Hippocampal formation (tissue), 2 donors: Measurements from ENCODE around the gene TGFBR2.
"Not testable (repeated sequence)": the region's sequence is repeated elsewhere in the genome, so short reads cannot be mapped to it uniquely, and the experiment has no call there.

Source experiments
- DNase-seq, 2 donors: peaks; one replicate each; lab custom pipeline; 2025; lab: John Stamatoyannopoulos, UW

TGFBR2 gene

GRCh38 chr3:30619318-30619717 lies 12.9 kb downstream of the TGFBR2 start:
- DNase-seq: no peak

- DNase-seq: no peak
Observed at GRCh38 chr3:30620402-30621360, 14.3 kb downstream of the TGFBR2 start.

GRCh38 chr3:30621576-30621975 lies 15.2 kb downstream of the TGFBR2 start:
- DNase-seq: no peak

DNA sequence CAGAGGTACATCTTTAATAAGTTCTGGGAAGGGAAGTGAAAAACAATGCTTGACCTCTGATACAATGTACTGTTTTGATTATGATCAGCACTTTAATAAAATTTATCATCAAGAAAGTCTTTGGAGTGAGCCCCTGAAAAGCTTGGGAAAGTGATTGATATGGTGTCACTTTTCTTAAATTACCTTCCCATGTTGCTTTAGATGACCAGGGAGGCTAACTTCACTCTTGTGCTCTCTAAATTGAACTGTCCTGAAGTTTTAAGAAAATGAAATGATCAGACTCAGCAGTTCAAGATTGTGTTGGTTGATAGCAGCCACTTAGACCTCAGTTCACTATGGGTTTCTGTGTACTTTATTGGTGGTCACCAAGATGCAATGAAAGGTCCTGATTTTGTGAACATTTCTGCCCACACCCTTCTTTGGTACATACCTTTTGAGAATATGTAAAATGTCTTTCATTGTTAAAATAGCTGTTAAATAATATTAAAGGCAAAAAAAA lies 15.7 kb downstream of the TGFBR2 start:
- DNase-seq: no peak

DNA sequence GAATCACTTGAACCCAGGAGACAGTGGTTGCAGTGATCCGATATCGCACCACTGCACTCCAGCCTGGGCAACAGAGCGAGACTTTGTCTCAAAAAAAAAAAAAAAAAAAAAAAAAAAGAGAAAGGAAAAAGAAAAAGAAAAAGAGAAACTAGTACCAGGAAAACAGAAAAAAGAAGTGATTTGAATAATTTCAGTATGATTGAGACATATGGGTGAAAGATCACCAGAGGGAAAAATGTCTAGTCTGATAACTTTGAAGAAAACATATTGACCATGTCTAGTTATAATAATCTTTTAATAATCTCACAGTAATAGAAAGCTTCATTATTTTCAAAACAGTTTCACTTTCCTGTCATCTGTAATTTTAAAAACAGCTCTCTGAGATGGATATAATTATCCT lies 16.4 kb downstream of the TGFBR2 start:
- no peak for DNase-seq

GRCh38 chr3:30623351-30623750 lies 16.9 kb downstream of the TGFBR2 start:
- no peak for DNase-seq

- not testable (repeated sequence) for DNase-seq
Observed at GRCh38 chr3:30624480-30624879, 18.1 kb downstream of the TGFBR2 start.

DNA sequence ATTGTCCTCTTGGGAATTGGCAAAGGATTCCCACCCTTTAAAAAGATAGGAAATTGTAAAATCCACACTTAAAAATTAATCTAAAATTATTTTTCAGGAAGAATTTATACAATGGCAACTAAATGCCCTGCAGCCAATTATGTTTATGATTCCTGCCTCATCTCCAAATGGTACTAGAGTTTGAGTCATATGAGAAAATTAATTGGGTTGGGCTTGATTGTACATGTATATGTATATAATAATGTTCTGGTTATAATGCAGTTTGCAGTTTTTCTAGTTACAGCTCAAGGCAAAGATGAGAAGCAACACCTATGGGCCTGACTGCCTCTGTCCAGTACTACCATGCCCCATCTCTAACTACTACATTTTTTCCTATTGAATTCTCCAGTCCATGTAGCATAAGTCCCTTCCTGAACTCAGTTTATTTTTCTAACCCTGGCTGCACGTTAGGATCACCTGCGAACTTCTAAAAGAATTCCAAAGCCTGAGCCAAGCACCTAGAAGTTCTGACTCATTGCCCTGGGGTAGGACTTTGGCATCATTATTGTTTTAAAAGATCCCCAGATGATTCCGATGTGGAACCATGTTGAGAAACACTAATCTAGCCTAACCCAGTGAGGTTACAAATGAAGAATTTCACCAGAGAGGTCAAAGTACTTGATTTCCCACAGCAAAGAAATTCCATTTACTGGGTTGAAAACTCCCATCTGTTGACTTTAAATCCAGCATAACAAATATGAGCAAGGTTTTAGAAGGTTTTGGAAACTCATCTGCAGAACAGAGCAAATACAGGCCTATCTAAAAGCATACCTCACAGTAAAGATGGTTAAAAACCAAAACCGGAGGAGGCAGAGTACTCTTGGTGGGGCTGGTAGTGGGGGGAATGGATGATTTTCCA lies 19.4 kb downstream of the TGFBR2 start:
- DNase-seq: no peak

GRCh38 chr3:30626443-30627180 lies 20.2 kb downstream of the TGFBR2 start:
- no peak for DNase-seq

- no peak for DNase-seq
Observed at GRCh38 chr3:30628205-30628900, 22.0 kb downstream of the TGFBR2 start.

DNA sequence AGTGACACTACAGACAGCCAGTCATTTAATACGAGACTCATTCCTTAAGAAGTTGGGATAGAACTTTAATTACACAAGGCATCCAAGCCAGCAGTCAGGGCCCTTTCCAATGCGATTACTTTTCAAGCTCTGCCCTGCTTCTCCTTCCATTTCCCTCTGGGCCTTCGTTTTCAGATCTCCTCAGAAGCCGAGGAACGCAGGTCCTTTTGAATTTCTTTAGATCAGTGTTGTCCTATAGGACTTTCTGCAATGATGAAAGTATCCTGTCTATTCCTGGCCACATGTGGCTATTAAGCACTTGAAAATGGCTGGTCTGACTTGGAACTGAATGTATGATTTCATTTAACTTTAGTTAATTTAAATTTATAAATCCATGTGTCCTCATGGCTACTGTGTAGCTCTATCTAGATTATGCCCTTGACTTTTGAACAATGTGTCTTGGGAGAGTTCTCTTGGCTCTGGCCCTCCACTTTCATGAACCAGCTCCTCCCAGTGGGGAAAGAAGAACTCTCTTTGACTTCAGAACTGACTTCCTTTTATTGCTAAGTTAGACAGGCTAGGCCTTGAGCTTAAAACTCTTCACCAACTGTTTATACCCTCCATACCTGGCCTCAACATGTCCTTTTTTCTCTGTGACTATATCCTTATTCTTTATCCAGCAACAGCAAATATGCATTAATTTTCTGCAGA lies 22.6 kb downstream of the TGFBR2 start:
- DNase-seq: peak in 1 of 2 donors; percentile 9

DNA sequence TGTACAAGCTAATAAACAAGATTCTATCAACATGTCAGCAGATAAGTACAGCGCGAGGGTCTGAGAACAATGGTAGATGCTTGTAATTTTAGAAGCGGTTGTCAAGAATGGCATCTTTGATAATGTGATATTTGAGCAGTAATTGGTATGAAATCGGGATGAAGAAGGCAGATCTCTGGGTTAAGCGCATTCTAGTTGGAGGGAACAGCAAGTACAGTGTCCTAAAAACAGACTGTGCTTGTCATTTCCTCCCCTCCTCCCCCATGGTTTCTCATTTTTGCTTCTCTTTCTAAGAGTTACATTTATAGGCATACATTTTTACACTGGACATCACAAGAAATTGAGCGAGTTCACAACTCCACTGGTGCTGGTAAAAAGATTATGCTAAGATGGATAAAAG lies 23.3 kb downstream of the TGFBR2 start:
- DNase-seq: no peak

- DNase-seq: no peak
Observed at GRCh38 chr3:30630238-30631030, 24.0 kb downstream of the TGFBR2 start.

DNA sequence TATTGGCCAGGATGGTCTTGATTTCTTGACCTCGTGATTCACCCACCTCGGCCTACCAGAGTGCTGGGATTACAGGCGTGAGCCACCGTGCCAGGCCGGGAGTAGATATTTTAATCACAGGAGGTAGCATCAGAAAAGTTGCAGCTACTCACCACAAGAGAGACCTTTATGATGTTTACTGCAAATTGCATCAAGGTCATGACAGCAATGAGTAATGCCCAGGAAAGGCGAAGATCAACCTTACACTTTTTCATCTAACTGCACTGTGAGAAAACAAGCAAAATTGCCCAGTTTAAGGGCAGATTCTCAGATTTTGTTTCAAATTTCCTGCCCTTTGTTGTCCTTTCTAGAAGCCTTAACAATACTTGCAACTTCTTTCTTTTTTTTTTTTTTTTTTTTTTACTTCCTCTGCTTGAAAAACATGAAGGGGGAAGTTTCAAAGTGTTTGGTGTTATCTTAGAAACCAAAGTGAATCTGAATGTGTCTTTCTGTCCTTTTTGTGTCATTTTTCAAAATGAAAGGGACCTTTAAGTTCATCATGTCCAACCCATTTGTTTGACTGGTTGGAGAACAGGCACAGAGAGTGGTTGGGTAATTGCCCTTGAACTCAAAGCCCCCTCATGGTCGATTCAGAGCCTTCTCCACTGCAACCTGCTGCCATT lies 25.0 kb downstream of the TGFBR2 start:
- no peak for DNase-seq

- no peak for DNase-seq
Observed at GRCh38 chr3:30632065-30632464, 25.7 kb downstream of the TGFBR2 start.

- no peak for DNase-seq
Observed at GRCh38 chr3:30632521-30632920, 26.1 kb downstream of the TGFBR2 start.

GRCh38 chr3:30633718-30634117 lies 27.3 kb downstream of the TGFBR2 start:
- no peak for DNase-seq

DNA sequence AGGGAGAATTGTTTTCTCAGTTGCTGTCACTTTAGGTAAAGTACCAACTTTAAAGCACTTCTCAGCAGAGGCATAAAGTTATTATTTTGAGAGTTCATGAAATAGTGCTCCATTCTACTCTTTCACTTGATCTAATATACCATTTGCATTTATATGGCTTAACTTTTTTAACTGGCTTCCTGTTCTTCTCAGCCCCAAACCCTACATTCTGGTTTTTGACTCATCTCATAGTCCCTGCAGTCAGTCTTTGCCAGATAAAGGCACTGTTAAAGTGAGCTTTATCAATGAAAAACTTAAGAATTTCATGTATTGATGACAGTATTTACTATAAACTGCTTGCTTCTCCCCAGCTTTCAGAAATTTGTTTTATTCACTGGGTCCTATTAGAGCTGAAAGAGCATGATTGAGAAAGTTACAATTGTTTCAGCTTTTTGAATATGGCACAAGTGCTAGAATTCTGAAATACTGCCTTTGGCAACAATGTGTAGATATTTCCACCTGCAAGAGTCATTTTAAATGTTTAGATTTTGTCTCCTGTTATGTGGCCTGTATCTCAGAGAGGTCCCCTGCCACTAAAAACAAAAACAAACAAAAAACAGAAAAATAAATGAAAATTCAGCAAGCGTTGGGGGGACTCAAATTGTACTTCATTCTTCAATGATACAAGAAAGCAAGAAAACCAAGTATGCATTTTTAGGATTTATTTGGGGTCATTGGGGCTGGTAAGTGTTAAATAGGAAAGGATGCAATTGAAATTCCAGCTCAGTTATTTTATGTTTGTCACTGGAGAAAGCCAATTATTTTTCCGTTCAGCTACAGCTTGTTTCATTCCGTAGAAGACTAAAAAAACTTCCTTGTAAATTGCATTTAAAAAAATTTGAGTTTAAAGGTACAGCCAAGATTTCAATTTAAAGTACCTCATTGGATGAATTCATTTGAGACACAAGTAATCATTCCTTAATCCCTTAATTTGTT lies 28.6 kb downstream of the TGFBR2 start:
- DNase-seq: no peak
